ENCODE results near the gene CMTM4. TPM values are rescaled to one million over a fixed set of nuclear protein-coding genes. Genes with fewer than 3 reads are reported as not detected.

The CMTM4 gene
- total and polyA plus RNA-seq, 2 of the 8 experiments (the other 6 are each of a cell fraction or from before 2014, with no cell fraction given) = 35.3 to 51.7 TPM

DNA sequence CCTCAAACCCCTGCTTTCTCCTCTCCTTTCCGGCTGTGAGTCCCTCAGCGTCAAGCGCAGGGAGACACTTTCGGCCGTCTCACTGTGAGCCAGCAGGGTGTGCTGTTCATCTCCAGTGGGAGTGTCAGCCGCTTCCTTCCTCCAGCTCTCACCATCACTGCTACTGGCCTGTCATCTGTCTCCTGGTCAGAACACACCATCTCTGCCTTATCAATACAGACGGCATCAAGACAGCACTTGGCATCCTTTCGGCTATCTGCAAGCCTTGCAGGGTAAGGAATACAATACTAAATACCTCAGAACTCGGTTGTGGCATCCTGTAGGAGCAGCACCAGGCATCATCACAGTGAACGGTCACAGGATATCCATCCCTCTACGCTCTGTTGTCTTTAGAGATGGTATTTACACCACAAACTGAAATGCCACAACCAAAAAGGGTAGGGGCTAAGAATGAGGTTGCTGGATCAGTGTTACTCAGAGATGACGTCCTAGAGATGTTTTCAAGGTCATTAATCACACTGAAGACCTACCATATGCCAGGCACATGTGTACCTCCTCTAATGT is 20.7 kb upstream of the CMTM4 start (continued):
- TF ChIP-seq, protein P1, sequence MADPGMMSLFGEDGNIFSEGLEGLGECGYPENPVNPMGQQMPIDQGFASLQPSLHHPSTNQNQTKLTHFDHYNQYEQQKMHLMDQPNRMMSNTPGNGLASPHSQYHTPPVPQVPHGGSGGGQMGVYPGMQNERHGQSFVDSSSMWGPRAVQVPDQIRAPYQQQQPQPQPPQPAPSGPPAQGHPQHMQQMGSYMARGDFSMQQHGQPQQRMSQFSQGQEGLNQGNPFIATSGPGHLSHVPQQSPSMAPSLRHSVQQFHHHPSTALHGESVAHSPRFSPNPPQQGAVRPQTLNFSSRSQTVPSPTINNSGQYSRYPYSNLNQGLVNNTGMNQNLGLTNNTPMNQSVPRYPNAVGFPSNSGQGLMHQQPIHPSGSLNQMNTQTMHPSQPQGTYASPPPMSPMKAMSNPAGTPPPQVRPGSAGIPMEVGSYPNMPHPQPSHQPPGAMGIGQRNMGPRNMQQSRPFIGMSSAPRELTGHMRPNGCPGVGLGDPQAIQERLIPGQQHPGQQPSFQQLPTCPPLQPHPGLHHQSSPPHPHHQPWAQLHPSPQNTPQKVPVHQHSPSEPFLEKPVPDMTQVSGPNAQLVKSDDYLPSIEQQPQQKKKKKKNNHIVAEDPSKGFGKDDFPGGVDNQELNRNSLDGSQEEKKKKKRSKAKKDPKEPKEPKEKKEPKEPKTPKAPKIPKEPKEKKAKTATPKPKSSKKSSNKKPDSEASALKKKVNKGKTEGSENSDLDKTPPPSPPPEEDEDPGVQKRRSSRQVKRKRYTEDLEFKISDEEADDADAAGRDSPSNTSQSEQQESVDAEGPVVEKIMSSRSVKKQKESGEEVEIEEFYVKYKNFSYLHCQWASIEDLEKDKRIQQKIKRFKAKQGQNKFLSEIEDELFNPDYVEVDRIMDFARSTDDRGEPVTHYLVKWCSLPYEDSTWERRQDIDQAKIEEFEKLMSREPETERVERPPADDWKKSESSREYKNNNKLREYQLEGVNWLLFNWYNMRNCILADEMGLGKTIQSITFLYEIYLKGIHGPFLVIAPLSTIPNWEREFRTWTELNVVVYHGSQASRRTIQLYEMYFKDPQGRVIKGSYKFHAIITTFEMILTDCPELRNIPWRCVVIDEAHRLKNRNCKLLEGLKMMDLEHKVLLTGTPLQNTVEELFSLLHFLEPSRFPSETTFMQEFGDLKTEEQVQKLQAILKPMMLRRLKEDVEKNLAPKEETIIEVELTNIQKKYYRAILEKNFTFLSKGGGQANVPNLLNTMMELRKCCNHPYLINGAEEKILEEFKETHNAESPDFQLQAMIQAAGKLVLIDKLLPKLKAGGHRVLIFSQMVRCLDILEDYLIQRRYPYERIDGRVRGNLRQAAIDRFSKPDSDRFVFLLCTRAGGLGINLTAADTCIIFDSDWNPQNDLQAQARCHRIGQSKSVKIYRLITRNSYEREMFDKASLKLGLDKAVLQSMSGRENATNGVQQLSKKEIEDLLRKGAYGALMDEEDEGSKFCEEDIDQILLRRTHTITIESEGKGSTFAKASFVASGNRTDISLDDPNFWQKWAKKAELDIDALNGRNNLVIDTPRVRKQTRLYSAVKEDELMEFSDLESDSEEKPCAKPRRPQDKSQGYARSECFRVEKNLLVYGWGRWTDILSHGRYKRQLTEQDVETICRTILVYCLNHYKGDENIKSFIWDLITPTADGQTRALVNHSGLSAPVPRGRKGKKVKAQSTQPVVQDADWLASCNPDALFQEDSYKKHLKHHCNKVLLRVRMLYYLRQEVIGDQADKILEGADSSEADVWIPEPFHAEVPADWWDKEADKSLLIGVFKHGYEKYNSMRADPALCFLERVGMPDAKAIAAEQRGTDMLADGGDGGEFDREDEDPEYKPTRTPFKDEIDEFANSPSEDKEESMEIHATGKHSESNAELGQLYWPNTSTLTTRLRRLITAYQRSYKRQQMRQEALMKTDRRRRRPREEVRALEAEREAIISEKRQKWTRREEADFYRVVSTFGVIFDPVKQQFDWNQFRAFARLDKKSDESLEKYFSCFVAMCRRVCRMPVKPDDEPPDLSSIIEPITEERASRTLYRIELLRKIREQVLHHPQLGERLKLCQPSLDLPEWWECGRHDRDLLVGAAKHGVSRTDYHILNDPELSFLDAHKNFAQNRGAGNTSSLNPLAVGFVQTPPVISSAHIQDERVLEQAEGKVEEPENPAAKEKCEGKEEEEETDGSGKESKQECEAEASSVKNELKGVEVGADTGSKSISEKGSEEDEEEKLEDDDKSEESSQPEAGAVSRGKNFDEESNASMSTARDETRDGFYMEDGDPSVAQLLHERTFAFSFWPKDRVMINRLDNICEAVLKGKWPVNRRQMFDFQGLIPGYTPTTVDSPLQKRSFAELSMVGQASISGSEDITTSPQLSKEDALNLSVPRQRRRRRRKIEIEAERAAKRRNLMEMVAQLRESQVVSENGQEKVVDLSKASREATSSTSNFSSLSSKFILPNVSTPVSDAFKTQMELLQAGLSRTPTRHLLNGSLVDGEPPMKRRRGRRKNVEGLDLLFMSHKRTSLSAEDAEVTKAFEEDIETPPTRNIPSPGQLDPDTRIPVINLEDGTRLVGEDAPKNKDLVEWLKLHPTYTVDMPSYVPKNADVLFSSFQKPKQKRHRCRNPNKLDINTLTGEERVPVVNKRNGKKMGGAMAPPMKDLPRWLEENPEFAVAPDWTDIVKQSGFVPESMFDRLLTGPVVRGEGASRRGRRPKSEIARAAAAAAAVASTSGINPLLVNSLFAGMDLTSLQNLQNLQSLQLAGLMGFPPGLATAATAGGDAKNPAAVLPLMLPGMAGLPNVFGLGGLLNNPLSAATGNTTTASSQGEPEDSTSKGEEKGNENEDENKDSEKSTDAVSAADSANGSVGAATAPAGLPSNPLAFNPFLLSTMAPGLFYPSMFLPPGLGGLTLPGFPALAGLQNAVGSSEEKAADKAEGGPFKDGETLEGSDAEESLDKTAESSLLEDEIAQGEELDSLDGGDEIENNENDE (IDR thresholded peaks at IDR 0.05; ENCODE audit: insufficient replicate concordance, low read length) = no peak
- TF ChIP-seq RXRA (IDR thresholded peaks at IDR 0.05; ENCODE audit: insufficient read depth, low read depth, low read length) = no peak
- TF ChIP-seq, protein P2, sequence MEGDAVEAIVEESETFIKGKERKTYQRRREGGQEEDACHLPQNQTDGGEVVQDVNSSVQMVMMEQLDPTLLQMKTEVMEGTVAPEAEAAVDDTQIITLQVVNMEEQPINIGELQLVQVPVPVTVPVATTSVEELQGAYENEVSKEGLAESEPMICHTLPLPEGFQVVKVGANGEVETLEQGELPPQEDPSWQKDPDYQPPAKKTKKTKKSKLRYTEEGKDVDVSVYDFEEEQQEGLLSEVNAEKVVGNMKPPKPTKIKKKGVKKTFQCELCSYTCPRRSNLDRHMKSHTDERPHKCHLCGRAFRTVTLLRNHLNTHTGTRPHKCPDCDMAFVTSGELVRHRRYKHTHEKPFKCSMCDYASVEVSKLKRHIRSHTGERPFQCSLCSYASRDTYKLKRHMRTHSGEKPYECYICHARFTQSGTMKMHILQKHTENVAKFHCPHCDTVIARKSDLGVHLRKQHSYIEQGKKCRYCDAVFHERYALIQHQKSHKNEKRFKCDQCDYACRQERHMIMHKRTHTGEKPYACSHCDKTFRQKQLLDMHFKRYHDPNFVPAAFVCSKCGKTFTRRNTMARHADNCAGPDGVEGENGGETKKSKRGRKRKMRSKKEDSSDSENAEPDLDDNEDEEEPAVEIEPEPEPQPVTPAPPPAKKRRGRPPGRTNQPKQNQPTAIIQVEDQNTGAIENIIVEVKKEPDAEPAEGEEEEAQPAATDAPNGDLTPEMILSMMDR (IDR thresholded peaks at IDR 0.05; ENCODE audit: control extremely low read depth in 1 of 3, insufficient read depth in 1 of 3, low read depth in 1 of 3, low read length in 3 of 3) = peak; percentile 57 to 90 (median 88)
- TF ChIP-seq RNF2 (IDR thresholded peaks at IDR 0.05; ENCODE audit: borderline replicate concordance, low read depth, low read length, missing control alignments, poor library complexity, severe bottlenecking) = no peak
- no peak for TF ChIP-seq CHD1 (IDR thresholded peaks at IDR 0.05; ENCODE audit: low read depth, low read length)
- no peak for TF ChIP-seq KDM1A (IDR thresholded peaks at IDR 0.05; ENCODE audit: borderline replicate concordance, low read length)
- TF ChIP-seq SIN3A (conservative IDR thresholded peaks at IDR 0.05 in 1 of 2, IDR thresholded peaks at IDR 0.05 in 1 of 2; ENCODE audit: low read depth in 1 of 2, low read length in 2 of 2) = no peak

All from H1 (cell line).